ENCODE measurements around the gene BSND.

BSND gene

DNA sequence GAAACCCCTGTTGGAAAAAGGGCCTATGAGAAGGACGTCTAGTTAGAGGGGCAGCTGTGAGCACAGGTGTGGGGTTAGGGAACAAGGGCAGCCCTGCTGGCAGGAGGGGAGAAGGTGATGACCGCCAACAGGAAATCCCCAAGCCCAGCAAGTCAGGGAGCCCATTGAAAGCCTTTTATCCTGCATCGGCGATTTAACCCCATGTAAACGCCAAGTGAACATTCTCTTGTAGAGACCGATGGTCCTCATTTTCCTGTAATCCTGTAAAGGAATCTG lies 1.1 kb upstream of the BSND start:
- DNase-seq (ENCODE audit: extremely low read depth, low read depth) = no peak
- TF ChIP-seq, protein P1, sequence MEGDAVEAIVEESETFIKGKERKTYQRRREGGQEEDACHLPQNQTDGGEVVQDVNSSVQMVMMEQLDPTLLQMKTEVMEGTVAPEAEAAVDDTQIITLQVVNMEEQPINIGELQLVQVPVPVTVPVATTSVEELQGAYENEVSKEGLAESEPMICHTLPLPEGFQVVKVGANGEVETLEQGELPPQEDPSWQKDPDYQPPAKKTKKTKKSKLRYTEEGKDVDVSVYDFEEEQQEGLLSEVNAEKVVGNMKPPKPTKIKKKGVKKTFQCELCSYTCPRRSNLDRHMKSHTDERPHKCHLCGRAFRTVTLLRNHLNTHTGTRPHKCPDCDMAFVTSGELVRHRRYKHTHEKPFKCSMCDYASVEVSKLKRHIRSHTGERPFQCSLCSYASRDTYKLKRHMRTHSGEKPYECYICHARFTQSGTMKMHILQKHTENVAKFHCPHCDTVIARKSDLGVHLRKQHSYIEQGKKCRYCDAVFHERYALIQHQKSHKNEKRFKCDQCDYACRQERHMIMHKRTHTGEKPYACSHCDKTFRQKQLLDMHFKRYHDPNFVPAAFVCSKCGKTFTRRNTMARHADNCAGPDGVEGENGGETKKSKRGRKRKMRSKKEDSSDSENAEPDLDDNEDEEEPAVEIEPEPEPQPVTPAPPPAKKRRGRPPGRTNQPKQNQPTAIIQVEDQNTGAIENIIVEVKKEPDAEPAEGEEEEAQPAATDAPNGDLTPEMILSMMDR (IDR thresholded peaks at IDR 0.05; ENCODE audit: low read depth, low read length) = no peak

DNA sequence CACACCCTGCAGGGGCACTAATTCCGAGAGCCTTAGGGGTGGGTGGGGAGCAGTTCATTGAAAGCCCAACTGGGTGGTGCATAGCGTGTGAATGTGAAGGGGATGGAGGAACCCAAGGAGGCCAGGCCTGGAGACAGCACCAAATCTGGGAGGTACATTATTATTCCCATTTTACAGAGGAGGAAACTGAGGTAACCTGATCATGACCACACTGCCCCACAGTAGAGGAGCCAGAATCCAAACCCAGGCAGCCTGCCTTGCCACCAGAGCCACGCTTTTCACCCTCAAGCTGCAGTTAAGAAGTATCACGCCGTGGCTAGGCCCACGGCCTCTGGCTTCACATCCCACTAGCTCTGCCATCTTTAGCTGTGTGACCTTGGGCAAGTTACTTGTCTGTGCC lies 633 bp upstream of the BSND start:
- DNase-seq (ENCODE audit: extremely low read depth, low read depth) = no peak
- TF ChIP-seq, protein P1 (IDR thresholded peaks at IDR 0.05; ENCODE audit: low read depth, low read length) = no peak

GRCh38 chr1:55000110-55001085 lies 1.7 kb downstream of the BSND start:
- TF ChIP-seq, protein P1 (IDR thresholded peaks at IDR 0.05; ENCODE audit: low read depth, low read length) = no peak
- no peak for DNase-seq (ENCODE audit: extremely low read depth, low read depth)

- TF ChIP-seq, protein P1 (IDR thresholded peaks at IDR 0.05; ENCODE audit: low read depth, low read length) = no peak
- no peak for DNase-seq (ENCODE audit: extremely low read depth, low read depth)
These were observed 2.6 kb downstream of the BSND start for GRCh38 chr1:55001311-55001710.

- TF ChIP-seq, protein P1 (IDR thresholded peaks at IDR 0.05; ENCODE audit: low read depth, low read length) = no peak
- DNase-seq (ENCODE audit: extremely low read depth, low read depth) = no peak
These were observed 4.0 kb downstream of the BSND start for GRCh38 chr1:55002686-55003085.

GRCh38 chr1:55005351-55006140 lies 6.8 kb downstream of the BSND start:
- DNase-seq (ENCODE audit: extremely low read depth, low read depth) = no peak
- TF ChIP-seq, protein P1 (IDR thresholded peaks at IDR 0.05; ENCODE audit: low read depth, low read length) = no peak

- TF ChIP-seq, protein P1 (IDR thresholded peaks at IDR 0.05; ENCODE audit: low read depth, low read length) = no peak
- no peak for DNase-seq (ENCODE audit: extremely low read depth, low read depth)
These were observed 8.2 kb downstream of the BSND start for GRCh38 chr1:55006931-55007330.

Data from AG09319 (cell line).